OCI-LY1 (cell line): ENCODE measurements around the gene P4HA2.

Source experiments
- EZH2 ChIP-seq: fragments of 200-600 bp; sonication (generic), shearing (Covaris generic); IDR thresholded peaks from 2 replicates; pipeline ENCODE4 v1.8.0; 2017; ENCODE audit warnings: borderline replicate concordance, mixed run types, mild to moderate bottlenecking, antibody characterized with exemption, low read length, moderate library complexity, mixed read lengths
- TF ChIP-seq, protein P1 (sequence below): fragments of 200-600 bp; sonication (generic), shearing (Covaris generic); IDR thresholded peaks from 2 replicates; pipeline ENCODE4 v1.5.1; 2017; ENCODE audit warnings: mild to moderate bottlenecking, antibody characterized with exemption, low read length, moderate library complexity, mixed read lengths

DNA sequence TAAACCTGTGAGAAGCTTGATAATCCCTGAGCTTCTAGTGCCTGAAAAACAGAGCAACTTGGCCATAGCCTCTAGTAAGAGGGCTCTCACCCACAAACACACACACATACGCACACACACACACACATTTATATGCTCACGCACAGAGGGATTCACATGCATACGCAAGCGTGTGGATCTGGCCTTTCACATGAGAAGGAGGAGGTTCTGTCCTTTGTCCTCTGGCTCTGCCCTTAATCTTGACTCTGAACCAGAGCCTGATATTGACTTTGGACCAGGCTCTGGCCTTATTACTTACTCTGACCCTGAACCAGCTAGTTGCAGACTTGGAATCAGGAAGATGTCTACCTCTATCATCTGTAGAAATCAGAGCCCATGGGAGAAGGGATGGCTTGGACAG, 10.0 kb upstream of the P4HA2 start:
- TF ChIP-seq, protein P1, sequence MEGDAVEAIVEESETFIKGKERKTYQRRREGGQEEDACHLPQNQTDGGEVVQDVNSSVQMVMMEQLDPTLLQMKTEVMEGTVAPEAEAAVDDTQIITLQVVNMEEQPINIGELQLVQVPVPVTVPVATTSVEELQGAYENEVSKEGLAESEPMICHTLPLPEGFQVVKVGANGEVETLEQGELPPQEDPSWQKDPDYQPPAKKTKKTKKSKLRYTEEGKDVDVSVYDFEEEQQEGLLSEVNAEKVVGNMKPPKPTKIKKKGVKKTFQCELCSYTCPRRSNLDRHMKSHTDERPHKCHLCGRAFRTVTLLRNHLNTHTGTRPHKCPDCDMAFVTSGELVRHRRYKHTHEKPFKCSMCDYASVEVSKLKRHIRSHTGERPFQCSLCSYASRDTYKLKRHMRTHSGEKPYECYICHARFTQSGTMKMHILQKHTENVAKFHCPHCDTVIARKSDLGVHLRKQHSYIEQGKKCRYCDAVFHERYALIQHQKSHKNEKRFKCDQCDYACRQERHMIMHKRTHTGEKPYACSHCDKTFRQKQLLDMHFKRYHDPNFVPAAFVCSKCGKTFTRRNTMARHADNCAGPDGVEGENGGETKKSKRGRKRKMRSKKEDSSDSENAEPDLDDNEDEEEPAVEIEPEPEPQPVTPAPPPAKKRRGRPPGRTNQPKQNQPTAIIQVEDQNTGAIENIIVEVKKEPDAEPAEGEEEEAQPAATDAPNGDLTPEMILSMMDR: no peak
- no peak for TF ChIP-seq EZH2
